Hypothalamus (tissue), 51 donors: ENCODE data around the gene RAB34.

Source experiments
- DNase-seq, 51 donors: peaks; one replicate each; lab custom pipeline; 2025; lab: John Stamatoyannopoulos, UW

RAB34 gene

GRCh38 chr17:28693869-28694268, 23.8 kb downstream of the RAB34 start:
- peak in 15 of 51 donors; percentile 10 to 47 (median 31) for DNase-seq

- no peak for DNase-seq
Observed at GRCh38 chr17:28689011-28689410, 28.7 kb downstream of the RAB34 start.

DNA sequence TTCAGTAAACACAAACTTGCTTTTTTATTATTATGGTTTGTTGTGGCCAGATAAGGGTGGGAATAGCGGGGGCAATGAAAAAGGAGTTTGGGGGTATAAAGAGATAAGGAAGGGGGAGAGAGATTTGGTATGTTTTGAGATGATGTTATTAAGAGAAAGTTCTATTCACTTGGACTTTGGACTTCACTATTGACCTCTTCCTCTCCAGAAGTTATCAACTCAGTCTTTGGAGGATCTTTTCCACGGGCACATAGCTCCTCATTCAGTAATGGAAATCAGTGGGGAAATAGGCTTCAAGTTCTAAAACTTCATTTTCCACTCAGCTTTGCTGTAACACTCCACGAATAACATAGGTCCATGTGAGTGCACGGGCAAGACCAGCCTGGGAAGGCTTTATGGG, 29.2 kb downstream of the RAB34 start:
- no peak for DNase-seq

- DNase-seq, result no peak
Observed at GRCh38 chr17:28686296-28686695, 31.4 kb downstream of the RAB34 start.

- DNase-seq, result no peak
Observed at GRCh38 chr17:28685366-28685765, 32.3 kb downstream of the RAB34 start.

- peak in 41 of 51 donors; percentile 9 to 92 (median 64) for DNase-seq
Observed at GRCh38 chr17:28684963-28685362, 32.7 kb downstream of the RAB34 start.

GRCh38 chr17:28682655-28683054, 35.0 kb downstream of the RAB34 start:
- DNase-seq, result no peak

DNA sequence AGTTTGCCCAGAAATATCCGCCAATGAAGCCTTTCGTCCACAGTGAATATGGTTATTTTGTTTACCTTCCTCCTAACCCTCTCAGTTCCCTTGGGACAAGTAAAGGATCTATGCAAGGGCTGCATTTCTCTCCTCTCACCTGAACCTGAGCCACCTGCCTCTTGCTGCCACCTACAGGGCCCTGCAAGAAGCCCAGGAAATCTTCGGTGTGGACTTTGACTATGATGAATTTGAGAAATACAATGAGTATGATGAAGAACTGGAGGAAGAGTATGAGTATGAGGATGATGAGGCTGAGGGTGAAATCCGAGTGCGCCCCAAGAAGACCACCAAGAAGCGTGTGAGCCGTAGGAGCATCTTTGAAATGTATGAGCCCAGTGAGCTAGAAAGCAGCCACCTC, 41.7 kb downstream of the RAB34 start:
- DNase-seq, result no peak

DNA sequence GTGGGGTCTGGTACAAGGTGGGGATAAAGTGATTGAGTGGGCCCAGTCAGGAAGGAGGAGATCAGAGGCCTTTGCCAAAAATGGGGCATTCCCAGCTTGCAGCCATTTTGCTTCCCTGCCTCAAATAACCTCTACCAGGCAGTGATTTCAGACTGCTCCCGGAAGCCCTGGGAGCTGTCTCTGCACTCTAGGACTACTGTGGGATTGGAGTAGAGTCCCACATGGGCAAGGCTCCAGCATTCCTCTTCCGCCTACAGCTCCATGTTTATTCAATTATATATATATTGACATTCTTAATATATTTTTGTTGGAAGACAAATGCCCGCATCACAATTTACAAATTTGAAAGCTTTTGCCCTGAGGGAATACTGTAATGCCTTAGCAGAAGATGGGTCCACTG, 42.2 kb downstream of the RAB34 start:
- DNase-seq, result no peak

DNA sequence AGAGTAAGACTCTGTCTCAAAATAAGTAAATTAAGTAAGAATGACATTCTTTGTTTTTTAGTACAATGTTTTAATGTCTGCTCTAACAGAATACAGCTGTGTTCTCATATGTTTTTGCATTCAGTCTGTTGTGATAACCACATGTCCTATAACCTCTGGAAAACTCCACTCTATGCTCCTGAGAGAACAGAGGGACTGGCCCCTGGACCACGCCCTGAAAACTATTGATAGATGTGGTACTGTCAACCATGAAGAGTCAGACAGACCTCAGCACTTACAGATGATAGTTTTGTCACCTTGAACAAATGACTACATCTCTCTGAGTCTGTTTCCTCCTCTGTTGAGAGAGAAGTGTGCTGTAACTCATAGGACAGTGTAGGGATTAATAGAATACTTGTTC, 47.8 kb downstream of the RAB34 start:
- DNase-seq, result no peak

DNA sequence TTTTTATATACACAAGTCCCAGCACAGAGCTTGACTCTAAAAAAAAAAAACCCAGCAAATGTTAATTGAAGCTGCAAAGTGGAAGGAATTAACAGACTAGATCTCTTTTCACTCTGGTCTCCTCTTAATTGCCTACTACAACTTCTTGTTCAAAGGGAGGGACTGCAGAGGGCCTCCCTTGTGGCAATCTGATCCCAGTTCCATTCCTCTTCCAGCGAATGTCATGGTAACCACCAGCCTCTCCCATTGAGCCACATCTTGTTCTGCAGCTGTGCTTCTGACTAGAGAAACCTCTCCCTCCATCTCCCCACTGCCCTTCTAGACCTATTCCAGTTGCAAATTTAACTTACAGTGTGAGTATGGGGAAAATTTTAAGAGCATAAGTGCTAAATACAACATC, 49.8 kb downstream of the RAB34 start:
- no peak for DNase-seq

GRCh38 chr17:28665994-28666393, 51.7 kb downstream of the RAB34 start:
- no peak for DNase-seq
